Peyer's patch (tissue), 4 donors: Measurements from ENCODE around the gene KCNJ6. TPM values are rescaled to one million over a fixed set of nuclear protein-coding genes. Genes with fewer than 3 reads are reported as not detected.
"Not testable (repeated sequence)": the region's sequence is repeated elsewhere in the genome, so short reads cannot be mapped to it uniquely, and the experiment has no call there.

Experiments used
- DNase-seq, 3 donors: peaks; one replicate each; pipeline ENCODE4 v3.0.0-alpha.2; 2017 to 2019
- H3K27ac ChIP-seq, 4 donors: fragments of 200-600 bp; sonication (generic); one replicate each; pipeline ENCODE4 v1.5.1; 2016 to 2019
- H3K27me3 ChIP-seq, 2 donors: fragments of 200-600 bp; sonication (generic); one replicate each; pipeline ENCODE4 v1.5.1; 2019
- H3K36me3 ChIP-seq, 3 donors: fragments of 200-600 bp; sonication (generic); one replicate each; pipeline ENCODE4 v1.5.1; 2016 to 2019
- H3K4me1 ChIP-seq, 4 donors: fragments of 200-600 bp; sonication (generic); one replicate each; pipeline ENCODE4 v1.5.1; 2016 to 2019
- H3K4me3 ChIP-seq, 4 donors: fragments of 200-600 bp; sonication (generic); 1 replicate in 3 of 4; 2 replicates in 1 of 4; pipeline ENCODE4 v1.5.1; 2016 to 2019; ENCODE audit warnings: mild to moderate bottlenecking in 1 of 4
- H3K9me3 ChIP-seq, 4 donors: fragments of 200-600 bp; sonication (generic); one replicate each; pipeline ENCODE4 v1.5.1; 2016 to 2019; ENCODE audit warnings: mild to moderate bottlenecking in 1 of 4
- CTCF ChIP-seq, 6 experiments: fragments of 450-650 bp in 4 of 6; fragments of 200-600 bp in 2 of 6; sonication (generic) in 1 of 6; IDR thresholded peaks; one replicate each; pipeline ENCODE4 v1.5.1; 2017 to 2019; ENCODE audit warnings: antibody characterized with exemption in 6 of 6, mild to moderate bottlenecking in 3 of 6, moderate library complexity in 1 of 6
- POLR2A ChIP-seq, 2 donors: fragments of 450-650 bp; IDR thresholded peaks; one replicate each; pipeline ENCODE4 v1.5.1; 2017; ENCODE audit warnings: antibody characterized with exemption in 2 of 2, mild to moderate bottlenecking in 2 of 2, moderate library complexity in 2 of 2
- total RNA-seq, 4 donors: library from RNA; depleted of rRNA; stranded (reverse); fragments of >200 nt; gene quantifications; one replicate each; pipeline ENCODE4 v1.1.0, GENCODE V29; 2016

The KCNJ6 gene
- total RNA-seq, 4 donors from 2014 or later = 0.13 to 0.83 (median 0.28) TPM

DNA sequence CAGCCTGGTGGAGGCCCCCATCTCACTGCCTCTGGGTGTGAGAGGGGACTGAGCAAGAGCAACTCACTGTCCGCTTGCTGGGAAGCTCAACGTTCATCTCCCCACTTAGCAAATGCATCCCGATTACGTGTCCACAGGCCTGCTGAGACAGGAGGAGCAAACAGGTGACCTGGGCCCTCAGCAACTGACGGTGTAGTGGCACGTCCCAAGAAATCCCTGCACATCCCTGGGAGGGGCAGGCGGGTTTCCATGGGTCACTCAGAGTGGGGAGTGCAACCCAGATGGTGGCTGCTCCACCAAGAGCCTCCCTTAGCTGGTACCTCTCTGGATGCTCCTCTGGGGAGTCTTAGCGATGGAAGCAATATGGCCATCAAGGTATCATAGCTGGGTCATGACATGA lies 320.3 kb downstream of the KCNJ6 start:
- Histone ChIP-seq H3K36me3 (no peaks in the 10 kb centered on the region), H3K4me3 (no peak overlapping the region), H3K27ac (no peak overlapping the region), H3K27me3 (no peaks in the 10 kb centered on the region), H3K9me3 (no peaks in the 10 kb centered on the region), H3K4me1 (no peaks in the 10 kb centered on the region)
- DNase-seq = no peak
- TF ChIP-seq POLR2A (IDR thresholded peaks at IDR 0.05) (no peak), CTCF (IDR thresholded peaks at IDR 0.05) (no peak)

DNA sequence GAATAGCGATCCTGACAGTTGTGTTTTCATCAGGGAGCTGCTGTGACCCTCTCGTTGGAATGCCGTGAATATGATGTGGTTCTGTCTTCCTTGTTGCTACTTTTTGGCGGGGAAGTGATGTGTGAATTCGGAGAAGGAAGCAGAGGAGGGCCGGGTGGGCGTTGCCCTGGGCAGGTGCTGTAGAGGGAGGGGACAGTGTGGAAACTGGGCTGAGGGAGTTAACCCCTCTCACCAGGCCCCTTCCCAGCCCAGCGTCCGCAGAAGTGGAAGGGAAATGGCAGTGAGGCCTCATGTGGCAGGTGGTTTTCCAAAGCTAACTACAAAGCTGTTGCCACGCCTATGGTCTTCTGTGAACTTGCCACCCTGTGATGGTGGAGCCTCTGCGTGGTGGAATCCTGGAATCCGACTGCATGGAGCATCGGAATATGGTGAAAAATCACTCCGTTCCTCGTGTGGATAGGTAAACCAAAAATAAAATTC lies 321.7 kb downstream of the KCNJ6 start:
- H3K9me3 ChIP-seq = no peaks in the 10 kb centered on the region
- H3K27ac ChIP-seq = no peak overlapping the region
- H3K36me3 ChIP-seq = no peaks in the 10 kb centered on the region
- no peak overlapping the region for H3K4me3 ChIP-seq
- no peaks in the 10 kb centered on the region for H3K27me3 ChIP-seq
- H3K4me1 ChIP-seq = no peaks in the 10 kb centered on the region
- TF ChIP-seq POLR2A (IDR thresholded peaks at IDR 0.05) = no peak
- no peak for TF ChIP-seq CTCF (IDR thresholded peaks at IDR 0.05)
- DNase-seq = no peak

GRCh38 chr21:37593740-37594471 lies 322.4 kb downstream of the KCNJ6 start:
- Histone ChIP-seq H3K9me3 (no peaks in the 10 kb centered on the region), H3K4me3 (no peak overlapping the region), H3K27me3 (no peaks in the 10 kb centered on the region), H3K4me1 (no peaks in the 10 kb centered on the region), H3K27ac (no peak overlapping the region), H3K36me3 (no peaks in the 10 kb centered on the region)
- TF ChIP-seq POLR2A (IDR thresholded peaks at IDR 0.05) (no peak), CTCF (IDR thresholded peaks at IDR 0.05) (no peak)
- DNase-seq = no peak

DNA sequence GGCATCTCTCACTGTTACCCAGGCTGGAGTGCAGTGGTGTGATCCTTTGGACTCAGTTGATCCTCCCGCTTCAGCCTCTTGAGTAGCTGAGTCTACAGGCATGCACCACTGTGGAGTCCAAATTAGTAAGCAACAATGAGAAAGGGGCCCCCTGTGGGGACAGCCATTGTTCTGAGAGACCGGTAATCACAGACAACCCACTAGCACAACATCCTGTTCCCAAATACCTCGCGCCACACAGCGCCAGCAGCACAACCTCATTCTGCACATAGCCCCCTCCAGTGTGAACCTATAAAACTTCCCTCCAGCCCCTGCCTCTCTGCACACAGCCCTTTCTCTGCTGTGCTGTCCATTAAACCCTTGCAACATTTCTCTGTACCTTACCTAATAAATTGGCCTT lies 323.2 kb downstream of the KCNJ6 start:
- DNase-seq = no peak
- TF ChIP-seq CTCF (IDR thresholded peaks at IDR 0.05) = no peak
- TF ChIP-seq POLR2A (IDR thresholded peaks at IDR 0.05) = no peak
- Histone ChIP-seq H3K27ac (no peak overlapping the region), H3K27me3 (no peaks in the 10 kb centered on the region), H3K36me3 (no peaks in the 10 kb centered on the region), H3K9me3 (no peaks in the 10 kb centered on the region), H3K4me3 (no peak overlapping the region), H3K4me1 (no peaks in the 10 kb centered on the region)

DNA sequence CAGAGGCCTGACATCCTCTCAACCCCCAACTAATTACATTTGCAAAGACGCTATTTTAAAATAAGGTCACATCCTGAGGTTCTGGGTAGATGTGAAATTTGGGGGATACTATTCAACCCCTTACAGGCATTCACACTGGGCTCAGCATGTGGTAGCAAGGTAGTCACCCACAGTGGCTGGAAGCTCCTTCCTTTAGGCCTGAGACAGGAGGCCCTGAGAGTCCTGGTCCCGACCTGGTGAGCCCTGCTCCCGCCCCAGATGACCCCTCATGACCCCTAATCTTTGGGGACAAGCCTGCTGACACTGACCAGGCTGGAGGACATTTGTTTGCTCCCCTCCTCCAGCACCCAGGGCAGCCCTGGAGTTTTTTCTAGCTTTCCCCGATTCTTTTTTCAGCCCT lies 323.8 kb downstream of the KCNJ6 start:
- Histone ChIP-seq H3K27me3 (no peaks in the 10 kb centered on the region), H3K9me3 (no peaks in the 10 kb centered on the region), H3K27ac (no peak overlapping the region), H3K4me1 (no peaks in the 10 kb centered on the region), H3K4me3 (no peak overlapping the region), H3K36me3 (no peaks in the 10 kb centered on the region)
- no peak for DNase-seq
- TF ChIP-seq CTCF (IDR thresholded peaks at IDR 0.05) = no peak
- TF ChIP-seq POLR2A (IDR thresholded peaks at IDR 0.05) = no peak

GRCh38 chr21:37591994-37592393 lies 324.3 kb downstream of the KCNJ6 start:
- not testable (repeated sequence) for H3K27me3 ChIP-seq, H3K4me1 ChIP-seq, H3K4me3 ChIP-seq, DNase-seq, H3K36me3 ChIP-seq, H3K9me3 ChIP-seq, H3K27ac ChIP-seq

DNA sequence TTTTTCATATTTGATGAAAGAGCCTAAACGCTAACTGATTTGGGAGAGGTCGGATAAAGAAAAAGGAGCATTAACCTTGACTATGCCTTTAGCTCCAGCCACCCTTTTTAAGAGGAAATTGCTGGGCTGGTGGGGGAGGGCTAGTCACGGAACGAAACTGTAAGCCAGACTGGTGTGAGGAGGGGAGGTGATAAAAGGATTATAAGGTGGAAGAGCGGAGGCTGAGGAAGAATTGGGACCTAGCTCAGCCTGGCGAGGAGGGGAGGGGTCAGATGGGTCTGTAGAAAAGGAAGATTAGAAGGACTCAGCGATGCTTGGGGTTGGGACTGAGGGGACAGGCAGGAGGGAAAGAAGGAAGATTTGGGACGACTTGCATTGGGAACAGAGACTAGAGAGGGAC lies 325.4 kb downstream of the KCNJ6 start:
- H3K36me3 ChIP-seq, H3K9me3 ChIP-seq, H3K27me3 ChIP-seq, H3K4me1 ChIP-seq, DNase-seq, H3K4me3 ChIP-seq, H3K27ac ChIP-seq: not testable (repeated sequence)

DNA sequence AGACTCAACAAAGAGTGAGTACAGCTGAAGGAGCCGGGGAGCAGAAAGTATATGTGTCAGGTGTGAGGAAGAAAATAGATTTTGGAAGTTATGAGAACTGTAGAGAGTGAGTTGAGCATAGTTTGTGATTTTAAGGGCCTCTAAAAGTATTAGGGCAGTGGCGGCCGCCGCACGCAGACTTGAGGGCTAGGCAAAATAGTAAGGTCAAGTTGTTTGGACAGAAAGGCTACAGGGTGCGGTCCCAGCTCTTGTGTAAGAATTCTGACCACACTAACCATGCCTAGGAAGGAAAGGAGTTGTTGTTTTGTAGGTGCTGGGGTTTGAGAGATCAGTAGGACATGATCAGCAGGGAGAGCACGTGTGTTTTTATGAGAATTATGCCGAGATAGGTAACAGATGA lies 327.6 kb downstream of the KCNJ6 start:
- not testable (repeated sequence) for H3K4me3 ChIP-seq, H3K27me3 ChIP-seq, H3K4me1 ChIP-seq, H3K36me3 ChIP-seq, H3K27ac ChIP-seq, H3K9me3 ChIP-seq, DNase-seq
